ENCODE results near the gene MEGF10.

Gene MEGF10

DNA sequence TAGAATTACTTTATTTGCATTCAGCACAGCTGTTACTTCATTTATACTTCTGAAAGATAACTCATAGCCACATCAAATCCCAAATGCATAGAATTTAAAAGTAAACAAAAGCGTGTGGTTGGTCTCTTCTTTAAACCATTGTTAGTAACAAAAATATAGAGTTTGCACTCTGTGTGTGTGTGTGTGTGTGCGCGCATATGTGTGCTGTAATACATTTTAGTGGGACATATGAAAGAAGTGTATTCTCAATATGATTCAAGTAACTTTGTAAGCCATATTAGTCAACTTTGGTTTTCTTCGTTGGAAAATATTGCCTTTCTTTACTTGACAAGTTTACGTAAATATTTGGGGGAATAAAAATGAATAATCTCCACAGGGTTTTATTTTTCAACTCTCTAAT lies 120.8 kb downstream of the MEGF10 start:
- no peak for DNase-seq (ENCODE audit: low read depth in 2 of 2)

DNA sequence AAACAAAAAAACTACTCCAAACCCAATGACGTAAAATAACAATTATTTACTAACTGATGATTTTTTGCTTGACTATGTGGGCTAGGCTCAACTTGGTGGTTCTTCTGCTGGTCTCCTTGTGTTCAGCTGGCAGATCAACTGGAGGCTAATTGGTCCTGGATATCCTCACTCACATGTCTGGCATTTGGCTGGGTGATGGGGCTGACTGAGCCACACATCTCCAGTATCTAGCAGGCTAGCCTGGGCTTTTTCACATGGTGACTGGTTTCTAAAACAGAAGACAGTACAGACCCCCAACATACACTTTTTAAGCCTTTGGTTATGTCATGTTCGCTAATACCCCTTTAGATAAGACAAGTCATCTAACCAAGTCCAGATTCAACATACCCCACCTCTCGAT lies 122.1 kb downstream of the MEGF10 start:
- no peak for DNase-seq (ENCODE audit: low read depth in 2 of 2)

DNA sequence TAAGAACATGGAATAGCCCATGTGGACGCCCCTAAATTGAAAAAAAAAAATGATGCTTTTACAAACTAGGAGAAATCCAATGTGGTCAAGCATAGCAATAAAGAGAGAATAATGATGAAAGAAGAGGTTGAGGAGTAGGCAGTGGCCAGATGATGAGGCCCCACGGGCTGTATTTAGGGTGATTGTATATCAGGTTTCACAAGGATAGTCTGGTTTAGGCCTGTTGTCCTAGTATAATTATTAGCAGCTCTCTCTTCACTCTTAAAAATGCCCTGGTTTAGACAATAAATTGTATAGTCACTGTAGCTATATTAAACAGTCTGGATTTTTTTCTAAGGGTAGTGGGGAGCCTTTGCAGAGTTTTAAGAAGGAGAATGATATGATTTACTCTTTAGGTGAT lies 124.4 kb downstream of the MEGF10 start:
- no peak for DNase-seq (ENCODE audit: low read depth in 2 of 2)

DNA sequence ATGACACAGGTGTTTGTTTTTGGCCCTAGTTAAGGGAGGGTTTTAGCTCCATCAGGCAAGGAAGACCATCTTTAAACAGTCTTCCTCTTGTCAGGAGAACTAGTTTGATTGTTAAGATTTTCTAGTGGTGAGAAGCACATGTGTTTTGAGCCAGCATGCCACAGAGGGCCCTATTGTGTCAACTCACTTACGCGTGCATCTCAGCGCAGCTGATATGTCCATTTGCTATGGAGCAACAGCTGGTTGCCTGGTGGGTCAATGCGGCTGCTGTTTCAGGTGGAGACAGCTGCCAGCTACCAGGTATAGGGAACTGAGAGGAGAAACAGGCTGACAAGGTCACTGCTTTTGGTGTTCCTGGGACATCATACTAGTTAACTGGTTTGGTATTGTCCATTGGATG lies 126.3 kb downstream of the MEGF10 start:
- no peak for DNase-seq (ENCODE audit: low read depth in 2 of 2)

DNA sequence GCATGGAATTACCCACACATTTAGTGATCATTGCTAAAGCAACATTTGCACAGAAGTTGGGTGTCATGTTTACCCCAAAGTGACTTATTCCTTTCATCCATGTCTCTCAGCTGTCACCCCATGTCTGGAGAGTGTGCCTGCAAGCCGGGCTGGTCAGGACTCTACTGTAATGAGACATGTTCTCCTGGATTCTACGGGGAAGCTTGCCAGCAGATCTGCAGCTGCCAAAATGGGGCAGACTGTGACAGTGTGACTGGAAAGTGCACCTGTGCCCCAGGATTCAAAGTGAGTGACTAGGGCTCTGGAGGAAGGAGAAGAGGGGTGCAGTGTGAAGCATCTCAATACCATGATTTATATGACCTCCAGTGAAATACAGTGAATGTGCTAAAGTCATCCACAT lies 126.9 kb downstream of the MEGF10 start:
- no peak for DNase-seq (ENCODE audit: low read depth in 2 of 2)

DNA sequence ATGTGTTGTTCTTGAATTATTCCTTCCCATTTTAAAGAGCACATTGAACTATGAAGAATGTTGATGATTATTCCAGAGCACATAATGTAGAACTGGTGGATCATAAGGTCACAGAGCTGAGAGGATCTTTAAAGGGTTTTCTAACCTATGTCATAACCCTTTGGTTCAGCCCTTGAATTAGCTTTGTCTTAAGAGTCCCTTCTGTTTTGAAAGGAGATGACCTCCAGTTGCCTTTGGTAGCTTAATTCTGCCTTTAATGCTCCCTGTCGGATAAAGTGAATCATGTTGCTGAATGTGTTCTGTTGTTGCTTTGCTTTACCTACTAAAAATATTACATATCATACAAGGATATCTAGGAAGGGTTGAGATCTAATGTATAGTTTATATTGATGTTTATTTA lies 127.8 kb downstream of the MEGF10 start:
- no peak for DNase-seq (ENCODE audit: low read depth in 2 of 2)

DNA sequence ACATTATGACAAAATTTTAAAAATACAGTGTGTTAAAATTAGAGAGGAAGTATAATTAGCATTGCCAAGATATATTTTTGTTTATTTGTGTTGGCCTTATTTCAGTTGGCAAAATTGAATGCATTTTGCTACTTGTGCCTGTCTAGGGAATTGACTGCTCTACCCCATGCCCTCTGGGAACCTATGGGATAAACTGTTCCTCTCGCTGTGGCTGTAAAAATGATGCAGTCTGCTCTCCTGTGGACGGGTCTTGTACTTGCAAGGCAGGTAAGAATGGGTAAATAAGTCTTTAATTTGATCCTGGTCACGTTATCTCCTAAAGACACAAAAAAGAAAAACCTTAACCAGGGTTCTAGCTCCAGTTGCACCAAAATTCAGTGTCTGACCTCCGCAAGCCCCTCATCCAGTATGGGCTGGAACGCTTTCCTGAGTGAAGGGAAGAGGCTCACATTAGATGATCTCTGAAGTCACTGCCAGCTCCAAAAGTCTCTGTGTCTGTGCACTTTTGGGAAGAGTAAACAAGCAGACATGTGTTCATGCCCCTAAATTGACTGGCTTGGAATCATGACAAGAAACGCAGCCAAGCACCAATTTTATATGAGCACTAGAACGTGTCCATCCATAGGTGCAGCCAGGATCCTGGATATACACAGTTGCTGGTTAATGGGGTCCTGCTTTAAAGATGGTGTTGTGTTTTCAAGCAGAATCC lies 128.5 kb downstream of the MEGF10 start:
- DNase-seq (ENCODE audit: low read depth in 2 of 2), result no peak

DNA sequence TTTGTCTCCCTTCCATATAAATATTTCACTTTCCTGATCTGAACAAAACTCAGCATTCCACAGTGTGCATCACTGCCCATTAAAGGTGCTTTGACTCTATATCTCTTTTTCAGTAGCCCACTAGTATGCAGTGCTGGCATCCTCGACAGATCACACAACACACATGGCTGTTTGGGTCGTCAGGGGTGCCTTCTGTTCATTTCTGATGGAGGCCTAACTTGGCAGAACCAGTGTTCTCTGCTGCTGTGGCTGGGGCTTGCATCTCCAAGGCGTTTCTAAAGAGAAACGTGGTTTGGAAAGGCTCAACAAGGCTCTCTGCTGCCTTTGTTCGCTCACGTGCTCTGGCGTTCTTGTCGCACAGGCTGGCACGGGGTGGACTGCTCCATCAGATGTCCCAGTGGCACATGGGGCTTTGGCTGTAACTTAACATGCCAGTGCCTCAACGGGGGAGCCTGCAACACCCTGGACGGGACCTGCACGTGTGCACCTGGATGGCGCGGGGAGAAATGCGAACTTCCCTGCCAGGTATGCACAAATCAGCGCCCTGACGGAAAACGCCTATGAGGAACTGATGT lies 129.2 kb downstream of the MEGF10 start:
- DNase-seq (ENCODE audit: low read depth in 2 of 2), result no peak

DNA sequence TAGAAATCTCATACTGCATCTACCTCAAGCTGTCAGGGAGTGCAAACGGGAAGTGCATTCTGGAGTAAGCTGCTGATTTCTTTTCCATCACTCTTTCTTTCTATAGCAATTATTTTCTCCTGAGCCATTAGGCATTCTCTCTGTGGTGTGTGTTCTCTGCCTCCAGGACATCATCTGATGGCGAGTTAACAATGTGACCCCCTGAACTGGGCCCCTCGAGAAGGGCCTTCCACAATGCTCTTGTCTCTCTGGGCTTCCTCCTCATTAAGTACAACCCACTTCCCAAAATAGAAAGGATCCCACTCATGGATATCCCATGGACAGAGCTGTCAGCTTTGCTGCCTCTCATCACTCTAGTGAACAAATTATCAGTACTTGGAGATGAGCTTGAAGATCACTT lies 130.2 kb downstream of the MEGF10 start:
- no peak for DNase-seq (ENCODE audit: low read depth in 2 of 2)

DNA sequence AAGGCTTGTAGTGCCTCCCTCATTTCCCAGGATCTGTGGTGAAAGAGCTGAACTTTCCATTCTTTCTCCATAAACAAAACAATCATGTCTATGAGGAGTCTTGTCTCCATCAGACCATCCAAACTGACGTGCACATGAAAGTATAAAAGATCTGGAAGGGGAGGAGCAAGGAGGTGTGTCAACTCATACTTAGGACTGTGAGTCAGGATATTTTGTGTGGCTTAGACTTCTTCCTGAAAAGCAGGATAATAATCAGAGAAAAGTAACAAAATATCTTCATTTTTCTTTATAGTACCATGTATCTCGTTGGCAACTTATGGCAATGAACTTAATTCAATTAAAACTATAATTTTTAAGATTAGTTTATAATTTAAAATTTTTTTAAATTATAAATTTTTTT lies 130.9 kb downstream of the MEGF10 start:
- DNase-seq (ENCODE audit: low read depth in 2 of 2), result no peak

DNA sequence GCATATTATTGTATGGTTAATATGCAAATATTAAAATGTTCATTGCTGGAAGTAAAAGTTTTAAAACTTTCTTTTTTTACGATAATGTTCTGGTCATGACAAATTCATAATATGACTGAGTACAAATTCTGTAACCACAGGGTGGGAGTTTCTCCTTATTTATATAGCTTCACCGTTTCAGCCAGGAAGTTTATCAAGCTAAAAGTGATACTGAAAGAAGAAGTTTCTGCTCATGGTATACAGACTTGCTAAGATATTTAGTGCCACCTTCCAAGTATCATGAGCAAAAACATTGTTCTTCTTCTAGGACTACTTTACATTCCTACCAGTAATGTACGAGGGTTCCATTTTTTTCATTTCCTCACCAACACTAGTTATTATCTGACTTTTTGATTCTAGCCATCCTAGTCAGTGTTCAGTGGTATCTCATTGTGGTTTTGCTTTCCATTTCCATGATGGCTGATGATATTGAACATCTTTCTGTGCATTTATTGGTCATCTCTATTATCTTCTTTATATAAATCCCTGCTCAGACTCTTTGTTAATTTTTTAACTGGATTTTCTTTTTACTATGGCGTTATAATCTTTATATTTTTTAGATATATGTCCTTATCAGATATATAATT lies 132.7 kb downstream of the MEGF10 start:
- no peak for DNase-seq (ENCODE audit: low read depth in 2 of 2)

DNA sequence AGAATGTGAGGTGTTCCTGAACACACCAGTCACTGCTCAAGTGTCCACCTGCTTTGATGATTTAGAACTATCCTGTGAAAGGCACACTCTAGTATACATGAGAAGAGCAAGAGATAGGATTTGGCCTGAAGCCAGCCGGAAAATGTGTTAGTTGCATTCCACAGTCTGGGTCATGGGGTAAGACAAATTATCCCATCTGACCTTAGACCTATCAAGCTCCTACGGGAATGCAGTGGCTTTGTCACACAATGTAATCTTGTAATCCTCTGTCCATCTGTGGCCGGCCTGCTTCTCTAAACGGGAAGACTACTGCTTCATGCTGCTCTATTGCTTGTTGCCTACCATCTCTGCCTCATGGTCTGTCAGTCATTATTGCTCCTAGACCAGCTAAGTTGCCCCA lies 134.4 kb downstream of the MEGF10 start:
- no peak for DNase-seq (ENCODE audit: low read depth in 2 of 2)

DNA sequence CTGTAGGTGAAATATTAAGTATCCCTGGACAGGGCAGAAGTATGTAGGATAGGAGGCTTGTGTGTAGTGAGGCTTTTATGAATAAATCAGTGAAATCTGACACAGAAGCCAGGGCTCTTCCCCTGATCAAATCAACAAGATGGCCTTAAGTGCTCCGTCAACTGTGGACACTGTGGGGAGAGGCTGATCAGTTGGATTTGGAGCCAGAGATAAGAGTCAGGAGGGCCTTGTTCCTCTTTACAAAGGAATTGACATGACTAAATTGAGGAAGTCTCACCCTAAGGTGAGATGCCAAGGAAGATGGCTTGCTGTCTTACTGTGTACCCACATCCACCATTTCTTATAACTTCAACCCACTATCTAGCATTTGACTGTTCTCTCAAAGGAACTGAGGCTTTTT lies 135.3 kb downstream of the MEGF10 start:
- no peak for DNase-seq (ENCODE audit: low read depth in 2 of 2)

DNA sequence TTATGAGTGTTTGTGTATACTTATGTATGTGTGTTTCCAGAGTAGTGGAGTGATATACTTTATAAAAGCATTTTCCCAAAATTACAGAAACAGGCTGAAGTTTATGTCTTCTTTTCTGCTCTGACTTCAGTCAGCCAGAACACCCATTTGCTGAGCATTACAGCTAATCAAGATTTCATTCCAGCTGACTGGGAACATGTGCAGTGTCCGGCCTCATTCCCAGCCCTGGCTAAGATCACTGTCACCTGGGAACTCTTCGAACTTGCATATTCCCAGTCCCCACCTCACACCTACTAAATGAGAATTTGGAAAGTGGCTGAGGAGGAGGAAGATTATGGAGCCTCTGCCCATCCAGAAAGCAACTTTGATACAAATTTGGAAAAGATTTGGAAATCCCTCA lies 136.1 kb downstream of the MEGF10 start:
- DNase-seq (ENCODE audit: low read depth in 2 of 2), result no peak

DNA sequence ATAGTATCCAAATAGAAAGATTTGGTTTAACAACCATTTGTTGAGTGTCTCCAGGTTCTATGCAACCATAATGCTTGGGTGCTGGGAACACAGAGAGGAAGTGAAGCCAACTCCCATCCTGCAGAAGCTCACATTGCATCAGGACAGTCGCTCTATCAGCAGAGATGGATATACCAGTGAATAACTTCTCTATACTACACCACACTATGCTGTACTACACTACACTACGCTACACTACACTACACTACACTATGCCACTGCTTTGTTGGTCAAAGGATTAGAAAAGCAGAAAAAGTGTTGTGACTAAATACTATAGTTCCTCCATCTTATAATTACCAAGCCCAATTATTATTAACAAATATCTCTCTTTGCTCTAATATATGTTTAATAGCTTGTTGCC lies 137.7 kb downstream of the MEGF10 start:
- no peak for DNase-seq (ENCODE audit: low read depth in 2 of 2)

DNA sequence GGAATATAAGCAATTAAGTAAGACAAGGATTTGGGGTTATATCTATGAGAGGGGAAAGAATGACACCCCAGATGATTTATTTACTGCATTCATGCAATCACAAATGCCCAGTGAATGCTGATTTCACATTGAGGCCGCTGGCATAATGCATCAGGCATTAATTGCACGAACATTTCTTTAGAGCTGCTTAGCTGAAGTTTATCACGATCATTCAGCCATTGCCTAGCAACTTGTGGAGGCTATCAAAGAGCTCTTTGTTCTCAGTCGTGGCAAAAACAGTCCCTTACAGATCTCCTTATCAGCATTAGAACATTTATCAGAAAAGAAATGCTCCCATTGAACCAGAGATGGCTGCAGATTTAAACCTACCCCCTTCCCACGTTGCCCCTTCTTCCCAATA lies 138.2 kb downstream of the MEGF10 start:
- no peak for DNase-seq (ENCODE audit: low read depth in 2 of 2)

DNA sequence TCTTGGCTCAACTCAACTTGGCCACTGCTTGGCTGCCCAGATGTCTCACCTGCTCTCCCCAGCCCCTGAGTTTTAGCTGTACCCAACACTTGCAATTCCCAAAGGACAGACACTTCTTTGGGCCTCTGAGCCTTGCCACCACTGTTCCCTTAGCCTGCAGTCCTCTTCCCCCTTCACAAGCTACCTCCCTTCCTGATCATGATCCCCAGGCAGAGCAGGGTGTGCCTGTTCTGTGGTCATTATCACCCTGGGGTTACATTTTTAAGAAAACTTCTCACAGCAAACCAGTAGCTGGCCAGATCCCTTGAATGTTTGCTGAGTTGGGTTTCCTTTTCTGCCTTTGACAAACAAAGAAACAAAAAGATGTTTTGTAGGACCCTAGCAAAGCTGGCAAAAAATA lies 139.3 kb downstream of the MEGF10 start:
- DNase-seq (ENCODE audit: low read depth in 2 of 2), result no peak

DNA sequence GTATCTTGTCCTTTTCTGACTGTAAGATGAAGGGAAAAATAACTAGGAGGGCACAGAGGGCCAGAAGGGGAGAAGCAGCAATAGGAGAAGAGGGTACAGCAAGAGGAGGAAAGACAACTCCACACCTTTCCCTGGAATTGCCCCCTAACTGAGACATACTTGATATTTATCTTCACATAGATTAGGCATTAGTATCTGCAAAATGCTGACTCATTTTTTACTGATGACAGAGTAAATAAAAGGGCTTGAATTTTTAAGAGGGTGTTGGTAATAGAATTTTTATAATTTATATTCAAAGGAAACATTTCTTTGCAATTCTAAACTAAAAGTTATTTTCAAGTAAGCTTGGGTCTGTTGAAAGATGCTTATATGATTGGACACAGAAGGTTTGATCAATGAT lies 140.0 kb downstream of the MEGF10 start:
- DNase-seq (ENCODE audit: low read depth in 2 of 2), result no peak

DNA sequence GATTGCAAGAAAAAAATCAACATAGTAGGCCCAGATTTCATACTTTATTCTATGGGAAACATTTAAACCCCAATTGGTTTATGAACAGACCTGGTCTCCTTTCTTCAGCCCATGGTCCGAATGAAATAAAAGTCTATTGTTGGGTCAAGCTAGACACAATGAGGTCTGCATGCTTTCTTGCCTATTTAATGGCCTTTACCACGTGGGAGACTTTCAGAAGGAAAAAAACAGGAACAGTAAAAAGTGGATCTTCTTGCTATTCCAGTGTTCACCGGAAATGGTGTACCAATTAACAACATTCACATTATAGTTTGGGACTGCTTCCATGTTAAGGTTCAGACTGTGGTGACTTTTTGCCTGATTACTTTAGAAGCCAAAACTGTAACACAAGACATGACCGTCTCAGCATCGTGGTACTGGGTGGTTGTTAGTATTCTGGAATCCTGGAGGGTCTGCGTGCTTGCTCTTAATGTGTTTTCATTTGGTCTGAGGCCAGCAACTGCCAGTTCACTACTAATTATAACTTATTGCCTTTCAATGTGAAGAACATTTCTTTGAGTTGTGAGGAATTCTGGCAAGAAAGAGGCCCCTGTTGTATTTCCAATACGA lies 141.5 kb downstream of the MEGF10 start:
- DNase-seq (ENCODE audit: low read depth in 2 of 2), result no peak

DNA sequence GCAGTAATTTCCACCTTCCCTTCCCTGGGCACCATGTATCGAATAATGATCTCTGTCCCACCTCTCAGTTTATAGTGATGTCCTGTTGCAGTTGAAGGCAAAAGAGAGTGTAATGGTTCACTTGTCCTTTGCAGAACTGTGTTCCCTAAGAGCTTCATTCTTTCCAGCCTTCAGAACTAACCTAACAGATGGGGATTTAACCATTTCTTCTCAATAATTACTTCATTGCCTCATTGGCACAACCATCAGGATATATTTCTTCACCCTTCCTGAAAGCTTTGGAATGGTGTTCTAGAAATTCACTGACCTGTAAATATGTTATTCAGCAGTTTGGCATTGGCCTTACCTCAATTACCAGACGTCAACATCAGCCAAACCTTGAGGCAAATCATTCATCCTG lies 142.9 kb downstream of the MEGF10 start:
- no peak for DNase-seq (ENCODE audit: low read depth in 2 of 2)

DNA sequence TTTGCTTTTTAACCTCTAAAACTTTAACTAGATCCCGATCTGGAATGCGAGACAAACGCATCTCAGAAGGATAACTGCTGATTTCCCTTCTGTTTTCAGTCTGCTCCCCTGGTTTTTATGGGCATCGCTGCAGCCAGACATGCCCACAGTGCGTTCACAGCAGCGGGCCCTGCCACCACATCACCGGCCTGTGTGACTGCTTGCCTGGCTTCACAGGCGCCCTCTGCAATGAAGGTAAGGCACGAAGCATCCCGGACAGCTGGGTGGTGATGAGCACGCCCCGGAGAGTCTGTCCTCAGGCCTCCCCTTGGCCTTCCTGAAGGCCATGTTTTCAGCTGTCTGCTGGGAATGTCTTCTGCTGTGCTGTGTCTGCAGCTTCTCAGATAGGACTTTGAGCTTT lies 144.0 kb downstream of the MEGF10 start:
- no peak for DNase-seq (ENCODE audit: low read depth in 2 of 2)

DNA sequence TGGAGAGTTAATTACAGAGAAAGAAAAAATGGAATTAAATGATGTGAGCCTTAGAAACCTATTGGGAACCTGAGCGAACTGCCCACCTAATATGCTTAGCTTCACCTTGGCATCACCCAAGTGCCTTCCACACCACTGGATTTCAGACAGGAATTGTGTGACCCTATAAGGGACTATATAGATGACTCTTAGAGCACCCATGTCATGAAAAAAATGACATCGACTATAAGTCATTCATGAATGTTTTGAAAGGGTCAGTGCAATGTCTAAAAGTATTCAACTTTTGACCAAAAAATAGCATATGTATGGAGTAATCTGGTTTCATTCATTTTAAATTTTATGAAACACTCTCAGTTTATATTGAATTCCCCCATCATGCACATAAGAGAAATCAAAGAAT lies 145.2 kb downstream of the MEGF10 start:
- no peak for DNase-seq (ENCODE audit: low read depth in 2 of 2)

DNA sequence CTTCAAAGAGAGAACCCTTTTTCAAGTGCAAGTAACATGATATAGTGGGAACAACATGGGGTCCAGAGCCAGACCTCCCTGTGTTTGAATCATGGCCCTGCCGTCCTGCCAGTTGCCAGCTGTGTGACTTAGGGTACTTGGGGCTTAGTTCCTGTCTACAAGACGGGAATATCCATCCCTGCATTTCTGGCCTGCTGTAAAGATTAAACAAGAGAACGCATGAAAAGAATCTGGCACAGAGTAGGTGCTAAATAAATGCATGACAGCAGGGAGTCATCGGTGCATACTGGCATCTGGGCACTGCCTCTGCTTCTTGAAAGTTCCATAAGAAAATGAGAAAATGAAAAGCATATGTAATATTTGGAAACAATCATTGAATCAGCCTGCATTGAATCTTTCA lies 149.0 kb downstream of the MEGF10 start:
- no peak for DNase-seq (ENCODE audit: low read depth in 2 of 2)

Data from activated CD4-positive, alpha-beta T cell treated with anti-CD3 and anti-CD28 coated beads for 24 hours (primary cell).